Measurements from ENCODE around the gene CCDC146. TPM values are rescaled to one million over a fixed set of nuclear protein-coding genes. Genes with fewer than 3 reads are reported as not detected.
"Not testable (repeated sequence)": the region's sequence is repeated elsewhere in the genome, so short reads cannot be mapped to it uniquely, and the experiment has no call there.

Gene CCDC146
- total RNA-seq, 4 donors from 2014 or later = 7.9 to 37.4 (median 26.5) TPM

GRCh38 chr7:77222819-77223218, 100.4 kb downstream of the CCDC146 start:
- no peak for DNase-seq
- TF ChIP-seq POLR2A (IDR thresholded peaks at IDR 0.05) (no peak), EP300 (IDR thresholded peaks at IDR 0.05; ENCODE audit: low read depth) (no peak)
- Histone ChIP-seq H3K4me1 (peaks cover 0 to 14% (median 2%) of the 10 kb centered on the region in 4 donors), H3K27me3 (no peaks in the 10 kb centered on the region), H3K27ac (no peak overlapping the region), H3K36me3 (no peaks in the 10 kb centered on the region), H3K4me3 (no peak overlapping the region), H3K9me3 (no peaks in the 10 kb centered on the region)
- intact Hi-C loops (cut with DNase I; ENCODE audit: low total_unique reads) (no loop called here), in situ Hi-C loops (cut with MboI; ENCODE audit: low pct_ligation_motif_present in 1 of 4, low pct_unique_long_range_greater_than_20kb in 1 of 4, low sequenced_read_pairs in 3 of 4) (no loop called here)
- WGBS, 2 donors (ENCODE audit: low coverage in 1 of 2) = 84 to 91% methylated on average over 4 of the region's 4 CpGs

- H3K9me3 ChIP-seq = no peaks in the 10 kb centered on the region
- H3K4me1 ChIP-seq = peaks cover 0 to 14% (median 2%) of the 10 kb centered on the region in 4 donors
- H3K36me3 ChIP-seq = no peaks in the 10 kb centered on the region
- in situ Hi-C loops (cut with MboI; ENCODE audit: low pct_ligation_motif_present in 1 of 4, low pct_unique_long_range_greater_than_20kb in 1 of 4, low sequenced_read_pairs in 3 of 4) = no loop called here
- no peak overlapping the region for H3K27ac ChIP-seq
- no peak overlapping the region for H3K4me3 ChIP-seq
- intact Hi-C loops (cut with DNase I; ENCODE audit: low total_unique reads) = no loop called here
- WGBS, 2 donors (ENCODE audit: low coverage in 1 of 2) = 64% methylated on average over 2 of the region's 2 CpGs; no CpG with 5 or more reads in 1 of the 2 donors
- DNase-seq = no peak
- TF ChIP-seq EP300 (IDR thresholded peaks at IDR 0.05; ENCODE audit: low read depth) (no peak), POLR2A (IDR thresholded peaks at IDR 0.05) (no peak), POLR2AphosphoS5 (IDR thresholded peaks at IDR 0.05) (no peak), CTCF (IDR thresholded peaks at IDR 0.05) (no peak)
- no peaks in the 10 kb centered on the region for H3K27me3 ChIP-seq
Observed at GRCh38 chr7:77223261-77223660, 100.8 kb downstream of the CCDC146 start.

- no peak for DNase-seq
- peak overlapping the region; percentile 6 to 42 (median 18) for H3K27ac ChIP-seq
- WGBS, 2 donors (ENCODE audit: low coverage in 1 of 2) = 50 to 82% methylated on average over 1 of the region's 1 CpG
Observed at GRCh38 chr7:77226357-77226839, 104.0 kb downstream of the CCDC146 start.

GRCh38 chr7:77228795-77229194, 106.4 kb downstream of the CCDC146 start:
- peaks cover 0 to 14% (median 2%) of the 10 kb centered on the region in 4 donors for H3K4me1 ChIP-seq
- peaks cover 2 to 12% of the 10 kb centered on the region in 2 donors for H3K9me3 ChIP-seq
- H3K36me3 ChIP-seq; H3K4me3 ChIP-seq; intact Hi-C loops (cut with DNase I; ENCODE audit: low total_unique reads); H3K27me3 ChIP-seq; H3K27ac ChIP-seq; DNase-seq: not testable (repeated sequence)
- in situ Hi-C loops (cut with MboI; ENCODE audit: low pct_ligation_motif_present in 1 of 4, low pct_unique_long_range_greater_than_20kb in 1 of 4, low sequenced_read_pairs in 3 of 4) = loop anchor here in 1 of 4 donors (25.0 kb wide), 1 partner anchor 91 kb away; no protein-coding TSS in a partner anchor

More at GRCh38 chr7:77226357-77226839, 104.0 kb downstream of the CCDC146 start:
- no peak overlapping the region for H3K4me3 ChIP-seq
- peaks cover 0 to 14% (median 2%) of the 10 kb centered on the region in 4 donors for H3K4me1 ChIP-seq
- in situ Hi-C loops (cut with MboI; ENCODE audit: low pct_ligation_motif_present in 1 of 4, low pct_unique_long_range_greater_than_20kb in 1 of 4, low sequenced_read_pairs in 3 of 4) = loop anchor here in 1 of 4 donors (25.0 kb wide), 1 partner anchor 89 kb away; no protein-coding TSS in a partner anchor
- intact Hi-C loops (cut with DNase I; ENCODE audit: low total_unique reads) = no loop called here
- H3K27me3 ChIP-seq = no peaks in the 10 kb centered on the region
- TF ChIP-seq POLR2A (IDR thresholded peaks at IDR 0.05) (no peak), EP300 (IDR thresholded peaks at IDR 0.05; ENCODE audit: low read depth) (no peak), CTCF (IDR thresholded peaks at IDR 0.05) (no peak), POLR2AphosphoS5 (IDR thresholded peaks at IDR 0.05) (no peak)
- no peaks in the 10 kb centered on the region for H3K36me3 ChIP-seq
- peaks cover 2 to 12% of the 10 kb centered on the region in 2 donors for H3K9me3 ChIP-seq

- no peaks in the 10 kb centered on the region for H3K4me1 ChIP-seq
- in situ Hi-C loops (cut with MboI; ENCODE audit: low pct_ligation_motif_present in 1 of 4, low pct_unique_long_range_greater_than_20kb in 1 of 4, low sequenced_read_pairs in 3 of 4) (loop anchor here in 1 of 4 donors (25.0 kb wide), 1 partner anchor 95 kb away; no protein-coding TSS in a partner anchor), intact Hi-C loops (cut with DNase I; ENCODE audit: low total_unique reads) (no loop called here)
- no peak overlapping the region for H3K4me3 ChIP-seq
- DNase-seq = no peak
- TF ChIP-seq CTCF (IDR thresholded peaks at IDR 0.05) (no peak), EP300 (IDR thresholded peaks at IDR 0.05; ENCODE audit: low read depth) (no peak), POLR2AphosphoS5 (IDR thresholded peaks at IDR 0.05) (no peak), POLR2A (IDR thresholded peaks at IDR 0.05) (no peak)
- WGBS, 2 donors (ENCODE audit: low coverage in 1 of 2) = 86% methylated on average over 2 of the region's 2 CpGs; no CpG with 5 or more reads in 1 of the 2 donors
- no peaks in the 10 kb centered on the region for H3K27me3 ChIP-seq
- H3K9me3 ChIP-seq = peaks cover 2 to 12% of the 10 kb centered on the region in 2 donors
- no peak overlapping the region for H3K27ac ChIP-seq
- H3K36me3 ChIP-seq = no peaks in the 10 kb centered on the region
Observed at GRCh38 chr7:77232467-77232866, 110.1 kb downstream of the CCDC146 start.
